ENCODE results near the gene TESK2. TPM values are rescaled to one million over a fixed set of nuclear protein-coding genes. Genes with fewer than 3 reads are reported as not detected.

Gene TESK2
- polyA plus RNA-seq, 1 of the 3 experiments (the other 2 are of a cell fraction): 1.3 TPM

- no peaks in the 10 kb centered on the region for H3K36me3 ChIP-seq (replicated peaks in 1 of 2; ENCODE audit: control insufficient read depth in 1 of 2, insufficient read depth in 2 of 2, low read length in 1 of 2)
- no peaks in the 10 kb centered on the region for H3K9me3 ChIP-seq
- no peaks in the 10 kb centered on the region for H3F3A ChIP-seq (replicated peaks; ENCODE audit: insufficient read depth)
- no peak overlapping the region for H3K4me2 ChIP-seq
- POLR2A ChIA-PET: no interaction called here
- H3K4me1 ChIP-seq (ENCODE audit: control insufficient read depth in 1 of 2, insufficient read depth in 2 of 2, low read depth in 1 of 2, low read length in 1 of 2): no peaks in the 10 kb centered on the region
- H3K27me3 ChIP-seq (ENCODE audit: insufficient read depth): no peaks in the 10 kb centered on the region
- H3K27ac ChIP-seq (ENCODE audit: low read depth in 2 of 2, low read length in 1 of 2): no peak overlapping the region
- CTCF ChIA-PET: interaction anchor here (1.7 to 2.0 kb wide), 2 partner anchors 19 to 20 kb away, joined by 6 read pairs; no protein-coding TSS in a partner anchor
- H4K20me1 ChIP-seq (ENCODE audit: insufficient read depth): no peaks in the 10 kb centered on the region
- H3K9me2 ChIP-seq: no peaks in the 10 kb centered on the region
- no peak overlapping the region for H2AFZ ChIP-seq (ENCODE audit: low read depth)
- no peak overlapping the region for H3K9ac ChIP-seq
- no peak overlapping the region for H3K4me3 ChIP-seq (ENCODE audit: low read depth in 2 of 2, low read length in 1 of 2)
- 85% methylated on average over 6 of the region's 6 CpGs for WGBS (ENCODE audit: low lambda C conversion rate)
- DNase-seq: no peak
- no peaks in the 10 kb centered on the region for H3K79me2 ChIP-seq (ENCODE audit: insufficient read depth)
- TF ChIP-seq USF1 (IDR thresholded peaks at IDR 0.05; ENCODE audit: borderline replicate concordance, low read depth): no peak
- TF ChIP-seq POLR2AphosphoS5 (IDR thresholded peaks at IDR 0.05; ENCODE audit: low read depth, low read length): no peak
- TF ChIP-seq PBX3 (IDR thresholded peaks at IDR 0.05): no peak
- no peak for TF ChIP-seq NRF1 (IDR thresholded peaks at IDR 0.05; ENCODE audit: low read depth, low read length)
- no peak for TF ChIP-seq FOSL2 (IDR thresholded peaks at IDR 0.05; ENCODE audit: borderline replicate concordance, low read depth)
- no peak for TF ChIP-seq MEF2A (IDR thresholded peaks at IDR 0.05; ENCODE audit: borderline replicate concordance, low read depth)
- TF ChIP-seq NFIC (IDR thresholded peaks at IDR 0.05; ENCODE audit: borderline replicate concordance): no peak
- TF ChIP-seq USF2 (IDR thresholded peaks at IDR 0.05; ENCODE audit: borderline replicate concordance, low read depth, low read length): no peak
- TF ChIP-seq MAX (IDR thresholded peaks at IDR 0.05; ENCODE audit: low read depth): no peak
- no peak for TF ChIP-seq EZH2phosphoT487 (IDR thresholded peaks at IDR 0.05; ENCODE audit: borderline replicate concordance, low read depth)
- no peak for TF ChIP-seq ZBTB33 (IDR thresholded peaks at IDR 0.05; ENCODE audit: borderline replicate concordance, low read depth)
- TF ChIP-seq MXI1 (IDR thresholded peaks at IDR 0.05; ENCODE audit: low read depth, low read length): no peak
- no peak for TF ChIP-seq RFX5 (IDR thresholded peaks at IDR 0.05; ENCODE audit: low read length)
- no peak for TF ChIP-seq FOXJ3 (CRISPR knock-in tag; IDR thresholded peaks at IDR 0.05)
Observed at GRCh38 chr1:45379524-45379923, 111.4 kb downstream of the TESK2 start.
